Measurements from ENCODE around the gene NR2E1.
A peak's percentile ranks its signal among the peaks of the same experiment; 100 is the strongest.

NR2E1 gene

DNA sequence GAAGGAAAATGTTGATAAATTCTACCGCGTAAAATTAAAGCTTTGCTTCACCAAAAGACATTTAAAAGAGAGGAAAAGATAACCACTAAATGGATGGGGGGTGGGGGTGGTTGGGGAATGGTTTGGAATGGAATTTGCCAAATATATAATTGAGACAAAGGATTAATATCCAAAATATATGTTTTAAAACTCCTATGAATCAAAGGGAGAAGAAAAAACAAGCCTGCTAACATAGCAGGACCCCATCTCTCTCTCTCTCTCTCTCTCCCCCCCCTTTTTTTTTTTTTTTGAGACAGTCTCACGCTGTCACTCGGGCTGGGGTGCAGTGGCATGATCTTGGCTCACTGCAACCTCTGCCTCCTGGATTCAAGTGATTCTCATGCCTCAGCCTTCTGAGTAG is 13.4 kb upstream of the NR2E1 start:
- no peak for DNase-seq (ENCODE audit: low read depth, low spot score)
- H3K27ac ChIP-seq: no peak overlapping the region

DNA sequence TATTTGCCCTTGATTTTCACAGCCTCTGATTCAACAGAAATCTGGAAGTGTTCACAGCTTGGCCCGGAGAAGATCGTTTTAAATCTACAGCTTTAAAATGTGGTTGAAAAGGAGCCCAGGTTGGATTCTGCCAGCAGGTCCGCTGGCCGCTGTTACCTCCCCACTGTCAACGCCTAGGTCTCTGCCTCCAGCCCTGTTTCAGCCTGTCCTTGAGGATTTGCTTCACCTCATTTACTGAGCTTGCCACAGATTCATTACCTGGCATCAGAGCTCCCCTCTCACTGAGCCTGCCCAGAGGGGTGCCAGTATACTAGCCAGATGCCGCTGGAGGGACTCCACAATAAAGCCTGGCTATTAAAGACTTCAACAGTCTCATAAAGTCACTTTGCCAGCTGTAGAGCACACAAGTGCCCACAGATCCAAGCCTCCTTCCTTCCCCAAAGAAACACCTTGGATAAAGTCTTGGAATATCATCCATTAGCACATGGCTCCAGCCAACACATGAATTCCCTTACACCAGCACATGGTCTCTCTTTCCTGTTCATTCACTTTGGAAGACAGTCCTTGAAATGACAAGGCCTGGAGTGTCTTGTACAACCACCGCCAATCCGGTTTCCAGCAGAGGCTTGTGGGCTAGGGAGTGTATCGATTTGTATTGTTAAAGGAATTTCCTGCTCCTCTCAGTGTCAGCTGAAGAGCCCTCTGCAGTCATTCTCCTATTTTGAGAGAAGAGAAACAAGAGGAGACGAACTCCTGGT is 9.5 kb upstream of the NR2E1 start:
- no peak overlapping the region for H3K27ac ChIP-seq
- no peak for DNase-seq (ENCODE audit: low read depth, low spot score)

DNA sequence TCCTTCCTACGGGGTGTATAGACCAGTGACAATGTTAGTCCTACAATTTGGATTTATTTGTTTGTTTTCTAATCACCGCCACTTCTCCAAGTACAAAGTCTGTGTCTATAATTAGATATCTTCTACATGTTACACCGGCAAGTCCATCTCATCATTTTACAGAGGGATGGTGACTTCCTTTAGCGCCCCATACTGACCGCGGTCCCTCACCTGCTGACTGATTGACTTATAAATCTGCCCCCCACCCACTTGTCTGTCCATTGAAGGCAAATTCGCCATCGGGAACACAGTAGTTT is 8.9 kb upstream of the NR2E1 start:
- DNase-seq (ENCODE audit: low read depth, low spot score): no peak
- H3K27ac ChIP-seq: no peak overlapping the region

DNA sequence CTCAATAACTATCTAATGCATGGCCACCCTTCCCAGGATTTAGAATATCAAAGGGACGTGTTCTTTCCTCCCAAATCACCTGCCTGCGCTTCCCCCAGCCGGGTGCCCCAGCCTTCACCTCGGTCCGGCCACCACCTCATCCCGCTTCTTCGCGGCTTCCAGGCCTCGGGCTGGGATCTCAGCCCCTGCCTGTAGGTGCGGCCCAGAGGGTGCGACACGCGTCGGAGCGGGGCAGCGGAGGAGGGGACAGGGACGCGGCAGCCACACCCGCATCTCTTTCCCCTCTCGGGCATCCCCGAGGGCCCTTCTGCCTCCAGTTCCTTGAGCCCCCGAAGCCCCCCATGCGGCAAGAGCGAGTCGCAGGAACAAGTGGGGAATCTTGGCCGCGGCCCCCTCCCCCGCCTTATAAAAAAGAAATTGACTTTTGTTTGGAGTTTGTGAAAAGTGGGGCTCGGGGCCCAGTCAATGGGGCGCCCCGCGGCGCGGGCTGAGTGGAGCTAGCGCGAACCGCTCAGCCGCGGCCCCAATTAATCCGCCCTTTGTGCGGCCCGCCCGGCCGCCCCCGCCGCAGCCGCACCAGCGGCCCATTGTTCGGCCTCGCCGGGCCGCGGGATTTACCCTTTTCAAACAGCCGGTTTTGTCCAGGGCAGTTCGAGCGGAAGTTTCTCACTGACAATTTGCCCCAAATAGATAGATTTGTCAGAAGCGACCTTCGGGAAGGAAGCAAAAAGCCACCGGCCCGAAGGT is 8.4 kb upstream of the NR2E1 start:
- DNase-seq (ENCODE audit: low read depth, low spot score): no peak
- H3K27ac ChIP-seq: no peak overlapping the region

DNA sequence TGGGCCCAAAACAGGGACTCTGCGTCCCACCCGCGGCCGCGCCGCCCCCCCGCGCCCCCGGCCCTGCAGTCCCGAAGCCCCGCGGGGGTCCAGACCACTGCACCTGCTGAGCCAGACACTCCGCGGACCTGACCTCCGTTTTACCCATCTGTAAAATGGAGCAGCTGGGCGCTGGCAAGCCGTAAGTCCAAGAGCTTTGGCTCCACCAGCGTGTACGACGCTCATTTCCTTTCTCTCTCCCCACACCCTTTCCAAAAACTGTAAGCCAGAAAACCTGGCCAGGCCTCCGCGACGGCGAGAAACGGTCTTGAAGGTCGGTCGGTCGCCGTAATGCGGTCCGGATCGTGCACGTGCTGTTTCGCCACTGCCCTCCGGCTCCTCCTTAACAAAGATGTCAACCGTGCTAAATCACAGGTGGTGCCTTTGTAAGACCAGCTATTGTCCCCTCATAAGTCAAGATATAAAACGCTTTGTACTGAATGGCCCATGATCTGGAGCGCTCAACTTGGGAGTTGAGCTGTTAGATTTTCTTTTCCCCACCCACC is 7.8 kb upstream of the NR2E1 start:
- H3K27ac ChIP-seq: no peak overlapping the region
- DNase-seq (ENCODE audit: low read depth, low spot score): no peak

DNA sequence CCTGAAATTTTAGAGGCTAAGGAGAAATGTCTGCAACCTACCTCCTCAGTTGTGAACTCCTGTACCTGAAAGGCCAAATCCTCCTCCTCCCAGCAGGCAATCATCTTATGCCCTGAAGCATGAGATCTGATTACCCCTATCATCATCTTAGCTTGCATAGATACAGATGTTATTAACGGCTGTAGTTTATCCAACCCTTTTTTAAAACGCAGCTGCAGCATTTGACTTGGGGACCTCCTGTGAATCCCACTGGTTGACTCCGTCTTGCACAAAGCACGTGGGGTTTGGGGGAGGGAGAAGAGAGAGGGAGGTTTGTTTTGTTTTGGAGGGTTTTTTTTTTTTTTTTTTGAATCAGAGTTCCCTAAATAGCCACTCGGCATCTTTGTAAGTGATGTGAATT is 5.8 kb upstream of the NR2E1 start:
- no peak for DNase-seq (ENCODE audit: low read depth, low spot score)
- no peak overlapping the region for H3K27ac ChIP-seq

DNA sequence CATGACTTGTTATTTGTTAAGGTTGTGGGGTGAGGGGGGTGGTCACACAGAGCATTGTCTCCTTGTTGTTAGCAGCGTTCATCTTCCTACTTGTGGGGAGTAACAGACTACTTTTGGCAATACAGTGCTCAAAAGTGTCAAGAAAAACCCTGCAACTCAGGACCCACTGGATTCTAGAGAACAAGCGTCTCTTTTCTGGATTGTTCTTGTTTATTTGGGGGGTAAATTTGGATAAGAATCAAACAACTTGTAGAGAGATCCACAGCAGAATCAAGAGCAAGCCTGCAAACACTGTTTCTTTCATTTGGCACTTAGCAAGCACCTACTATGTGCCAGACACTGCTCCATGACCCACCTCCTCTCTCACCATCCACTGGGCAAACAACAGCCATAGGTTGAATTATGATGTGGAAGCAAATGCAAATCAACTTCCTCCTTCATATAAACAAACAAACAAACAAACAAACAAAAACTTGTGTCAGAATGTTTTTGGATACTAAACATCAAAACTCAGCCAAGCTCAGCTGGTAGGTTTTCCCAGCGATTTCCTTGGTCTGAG is 4.0 kb upstream of the NR2E1 start:
- DNase-seq (ENCODE audit: low read depth, low spot score): no peak
- H3K27ac ChIP-seq: no peak overlapping the region

DNA sequence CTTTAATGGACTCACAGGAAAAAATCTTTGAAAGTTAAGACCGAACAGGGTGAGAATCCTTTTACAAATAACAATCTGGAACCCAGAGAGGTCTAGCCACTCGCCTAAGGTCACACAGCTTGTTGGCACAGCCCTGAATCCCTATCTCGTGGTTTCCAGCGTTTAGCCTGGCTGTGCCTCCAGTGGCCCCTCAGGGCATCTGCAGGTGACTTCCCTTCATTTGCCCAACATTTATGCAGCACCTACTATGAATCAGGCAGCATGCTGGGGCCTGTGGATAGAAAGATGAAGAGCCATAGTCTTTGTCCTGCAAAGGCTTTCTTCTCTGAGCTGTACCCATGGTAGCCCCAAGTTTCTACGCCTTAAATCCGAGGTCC is 2.6 kb upstream of the NR2E1 start:
- DNase-seq (ENCODE audit: low read depth, low spot score): peak; percentile 34
- no peak overlapping the region for H3K27ac ChIP-seq

DNA sequence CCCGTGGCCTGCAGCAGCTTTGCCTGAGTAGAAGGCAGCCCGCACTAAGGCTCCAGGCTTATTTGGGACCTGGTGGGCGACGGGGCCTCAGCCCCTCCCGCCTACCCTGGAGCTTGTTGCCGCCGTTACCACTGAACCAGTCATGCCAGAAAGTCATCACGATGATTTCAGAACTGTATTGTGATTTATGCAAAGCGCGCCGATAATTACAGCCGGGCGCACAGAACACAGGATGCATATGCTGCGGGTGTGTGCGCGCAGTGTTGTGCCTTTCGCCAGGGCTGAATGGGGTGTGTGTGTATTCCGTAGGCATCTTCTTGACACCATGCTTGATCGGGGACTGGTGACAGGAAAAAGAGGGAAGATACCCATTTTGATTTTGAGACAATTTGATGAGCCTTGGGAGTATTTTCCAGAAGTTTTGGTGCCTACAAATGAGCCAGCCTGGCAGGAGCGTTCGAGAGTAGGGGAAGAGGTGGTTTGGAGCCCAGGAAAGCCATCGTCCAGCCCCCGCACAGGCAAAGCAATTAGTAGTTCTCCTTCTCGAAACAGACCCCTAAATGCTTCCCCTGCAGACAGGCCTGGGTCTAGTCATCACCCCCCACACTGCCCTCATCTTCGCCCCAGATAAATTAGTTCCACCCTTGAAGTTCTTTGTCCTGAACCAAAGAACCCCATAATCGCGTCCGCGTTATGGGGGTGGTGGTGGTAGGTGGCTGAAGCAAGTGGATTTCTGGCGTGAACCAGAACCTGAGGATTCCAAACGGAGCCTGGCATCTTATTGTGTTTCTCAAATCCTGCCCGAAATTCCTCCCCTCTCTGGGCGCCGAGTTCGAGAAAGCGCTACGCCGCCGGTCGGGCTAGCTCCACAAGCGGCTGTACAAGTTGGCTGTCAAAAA is 1.9 kb upstream of the NR2E1 start:
- DNase-seq (ENCODE audit: low read depth, low spot score): peak; percentile 5

DNA sequence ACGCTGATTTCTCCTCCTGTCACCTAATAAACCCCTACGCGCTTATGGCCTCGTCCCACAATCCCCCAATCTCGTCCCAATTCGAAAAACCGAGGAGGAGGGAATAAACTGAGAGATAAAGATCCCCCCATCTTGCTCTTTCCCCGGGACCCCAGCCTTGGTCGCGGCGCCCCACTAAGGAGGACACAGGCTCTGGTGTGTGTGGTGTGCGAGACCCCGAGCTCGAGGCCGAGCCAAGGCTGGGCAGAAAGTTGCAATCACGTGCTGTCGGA is 1.3 kb upstream of the NR2E1 start:
- no peak overlapping the region for H3K27ac ChIP-seq
- no peak for DNase-seq (ENCODE audit: low read depth, low spot score)

More for the DNA sequence above, 1.9 kb upstream of the NR2E1 start:
- no peak overlapping the region for H3K27ac ChIP-seq

DNA sequence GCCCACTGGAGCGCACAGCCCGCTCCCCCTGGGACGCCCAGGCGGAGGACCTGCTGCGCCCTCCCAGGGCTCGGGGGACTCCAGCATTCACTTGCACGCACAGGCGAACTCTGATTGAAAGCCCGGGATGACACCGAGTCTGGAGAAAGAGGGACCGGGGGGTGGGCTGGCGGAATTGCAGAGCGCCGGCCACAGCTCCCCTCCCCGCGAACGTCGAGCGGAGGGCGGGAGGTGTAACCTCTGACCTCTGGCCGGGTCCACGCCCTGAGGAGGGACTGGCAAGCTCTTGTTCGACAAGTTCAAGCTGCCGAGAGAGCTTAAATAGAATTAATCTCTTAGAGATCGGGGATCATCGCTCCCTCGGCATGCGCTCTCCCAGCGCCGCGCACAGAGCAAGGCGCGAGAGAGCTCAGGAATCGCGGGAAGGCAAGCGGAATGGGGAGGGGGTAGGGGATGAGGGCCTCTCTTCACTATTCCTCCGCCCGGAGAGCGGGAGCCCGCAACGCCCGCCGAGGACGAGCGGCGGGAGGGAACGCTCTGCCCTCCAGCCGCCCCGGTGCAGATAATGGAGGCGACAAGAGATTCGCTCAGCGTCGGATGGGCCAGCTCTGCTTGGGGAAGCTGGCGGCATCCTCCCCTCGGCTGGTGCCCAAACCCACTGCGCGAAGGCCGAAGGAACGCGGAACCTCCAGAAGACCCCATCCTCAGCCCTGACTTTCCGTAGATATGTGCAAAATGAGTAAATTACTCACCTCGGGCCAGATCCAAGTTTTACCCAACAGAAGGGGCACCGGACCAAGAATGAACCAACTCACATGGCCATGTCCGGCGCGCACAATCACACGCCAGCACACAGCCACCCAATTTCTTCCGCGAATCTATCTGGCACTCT is 761 bp upstream of the NR2E1 start:
- no peak overlapping the region for H3K27ac ChIP-seq
- DNase-seq (ENCODE audit: low read depth, low spot score): no peak

DNA sequence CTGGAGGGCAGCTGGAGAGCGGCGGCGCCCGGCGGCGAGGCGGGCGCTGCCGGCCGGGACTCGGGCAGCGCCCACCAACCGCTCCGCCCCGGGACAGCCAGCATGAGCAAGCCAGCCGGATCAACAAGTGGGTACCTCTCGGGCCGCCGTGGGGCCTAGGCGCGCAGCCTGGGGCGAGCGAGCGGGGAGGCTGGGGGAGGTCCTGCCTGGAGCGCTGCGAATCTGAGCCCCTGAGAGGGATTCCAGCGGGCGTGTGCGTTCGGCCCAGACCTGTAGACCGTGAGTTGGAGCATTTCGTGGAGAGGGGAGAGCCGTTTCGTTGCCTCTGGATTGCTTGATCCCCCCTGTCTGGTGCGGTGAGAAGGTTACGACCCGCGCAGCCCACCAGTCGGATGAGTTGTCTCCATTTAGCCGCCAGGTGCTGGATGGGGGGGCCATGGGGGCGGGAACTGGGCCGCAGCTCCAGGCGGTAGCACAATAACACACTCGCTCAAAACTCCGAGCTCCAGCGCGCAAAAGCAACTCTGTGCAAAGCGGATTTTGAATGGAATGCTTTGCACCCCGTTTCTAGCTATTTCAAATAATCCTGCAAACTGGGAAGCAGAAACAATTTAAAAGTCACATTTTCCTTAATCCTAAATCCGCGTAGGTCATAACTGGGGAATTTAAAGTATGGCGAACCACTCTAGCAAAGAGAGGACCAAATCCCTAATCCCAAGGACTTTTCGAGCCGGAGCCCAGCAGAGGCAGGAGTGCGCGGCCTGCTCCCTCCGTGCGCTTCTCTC is 1.0 kb downstream of the NR2E1 start:
- DNase-seq (ENCODE audit: low read depth, low spot score): no peak
- H3K27ac ChIP-seq: no peak overlapping the region

DNA sequence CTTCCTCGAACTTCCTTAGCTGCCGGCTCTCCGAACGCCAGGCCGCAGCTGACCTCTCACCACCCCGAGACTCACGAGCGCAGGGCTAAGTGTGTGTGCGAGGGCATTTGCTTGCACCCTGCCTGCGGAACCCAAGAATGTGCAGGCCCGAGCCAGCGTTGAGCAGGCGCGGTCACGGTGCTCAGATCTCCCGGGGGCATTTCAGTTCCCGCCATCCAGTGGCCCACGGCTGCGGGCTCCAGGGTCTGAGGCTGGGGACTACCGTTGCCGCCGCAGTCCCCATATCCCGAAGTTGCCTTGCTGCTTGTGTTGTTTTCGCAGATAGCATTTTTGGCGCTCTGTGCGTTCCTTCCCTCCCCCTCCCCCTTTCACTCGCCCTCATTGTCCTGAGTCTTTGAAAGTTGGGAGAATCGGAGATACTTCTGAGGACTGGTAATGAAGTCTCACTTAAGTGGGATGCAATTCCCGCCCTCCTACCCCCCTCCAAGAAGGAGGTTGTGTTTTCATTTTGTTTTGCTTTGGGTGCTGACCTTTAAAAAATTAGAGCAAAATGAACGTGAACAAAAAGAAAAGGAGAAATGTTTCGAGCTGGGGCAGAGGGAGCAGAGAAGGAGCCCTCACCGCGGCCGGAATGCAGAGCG is 1.7 kb downstream of the NR2E1 start:
- no peak for DNase-seq (ENCODE audit: low read depth, low spot score)
- H3K27ac ChIP-seq: no peak overlapping the region

DNA sequence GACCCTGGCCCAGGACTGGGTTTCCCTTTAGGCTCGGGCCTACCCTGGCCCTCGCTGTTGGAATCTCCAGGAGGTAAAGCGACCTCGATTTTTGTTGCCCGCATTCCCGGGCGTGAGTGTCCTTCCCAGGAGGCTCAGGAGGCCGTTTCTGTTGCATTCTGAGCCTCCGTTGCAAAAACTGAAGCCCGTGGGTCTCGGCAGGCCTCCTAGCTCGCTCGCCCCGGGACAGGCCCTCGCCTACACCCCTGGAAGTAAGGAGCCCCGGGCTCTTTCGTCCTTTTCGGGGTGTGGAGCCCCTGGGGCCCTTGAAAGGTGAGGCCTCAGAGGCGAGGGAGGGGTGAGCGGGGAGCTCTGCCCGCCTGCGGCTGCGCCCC is 2.3 kb downstream of the NR2E1 start:
- no peak overlapping the region for H3K27ac ChIP-seq
- DNase-seq (ENCODE audit: low read depth, low spot score): no peak

DNA sequence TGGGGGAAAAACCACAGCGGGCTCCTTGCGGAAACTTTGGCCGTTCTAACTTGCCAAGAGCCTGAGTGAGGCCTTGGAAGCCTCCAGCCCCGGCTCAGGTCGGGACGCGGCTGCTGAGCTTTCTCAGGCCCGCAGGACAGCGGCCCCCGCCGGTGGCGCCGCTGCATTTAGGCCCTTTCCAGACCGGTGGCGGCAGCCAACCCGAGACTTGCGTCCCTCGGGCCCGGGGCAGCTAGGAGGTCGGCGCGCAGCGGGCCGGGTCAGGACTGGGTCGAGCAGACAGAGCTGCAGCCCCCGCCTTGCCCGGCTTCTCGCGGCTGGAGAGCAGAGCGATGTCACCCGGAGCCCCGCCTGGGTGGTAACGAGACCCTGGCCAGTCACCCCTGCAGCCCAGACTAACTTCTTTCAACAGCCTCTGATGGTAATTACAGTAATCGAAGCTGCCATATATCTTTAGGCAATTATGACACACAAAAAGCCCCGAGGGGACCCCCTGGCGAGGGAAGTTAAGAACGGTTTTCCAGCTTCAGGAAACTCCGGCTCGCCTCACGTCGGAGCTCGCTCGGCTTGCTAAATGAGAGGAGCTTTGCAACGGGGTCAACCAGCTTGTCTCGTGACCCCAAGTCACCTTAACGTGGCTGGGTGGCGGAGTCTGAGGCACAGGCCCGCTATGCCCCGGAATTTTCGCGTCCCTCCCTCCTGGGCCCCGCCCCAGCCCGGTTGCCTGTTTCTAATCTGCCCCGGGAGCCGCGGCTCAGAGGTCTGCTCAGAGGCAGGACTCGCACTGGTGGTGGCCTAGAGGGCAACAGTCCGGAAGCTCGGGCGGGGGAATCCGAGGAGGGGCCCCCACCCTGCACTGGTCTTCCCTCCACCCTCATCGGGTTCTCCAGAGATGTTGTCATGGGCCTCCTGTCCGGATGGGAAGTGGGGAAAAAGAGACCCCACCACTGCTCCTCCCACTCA is 3.0 kb downstream of the NR2E1 start:
- no peak overlapping the region for H3K27ac ChIP-seq
- DNase-seq (ENCODE audit: low read depth, low spot score): no peak

DNA sequence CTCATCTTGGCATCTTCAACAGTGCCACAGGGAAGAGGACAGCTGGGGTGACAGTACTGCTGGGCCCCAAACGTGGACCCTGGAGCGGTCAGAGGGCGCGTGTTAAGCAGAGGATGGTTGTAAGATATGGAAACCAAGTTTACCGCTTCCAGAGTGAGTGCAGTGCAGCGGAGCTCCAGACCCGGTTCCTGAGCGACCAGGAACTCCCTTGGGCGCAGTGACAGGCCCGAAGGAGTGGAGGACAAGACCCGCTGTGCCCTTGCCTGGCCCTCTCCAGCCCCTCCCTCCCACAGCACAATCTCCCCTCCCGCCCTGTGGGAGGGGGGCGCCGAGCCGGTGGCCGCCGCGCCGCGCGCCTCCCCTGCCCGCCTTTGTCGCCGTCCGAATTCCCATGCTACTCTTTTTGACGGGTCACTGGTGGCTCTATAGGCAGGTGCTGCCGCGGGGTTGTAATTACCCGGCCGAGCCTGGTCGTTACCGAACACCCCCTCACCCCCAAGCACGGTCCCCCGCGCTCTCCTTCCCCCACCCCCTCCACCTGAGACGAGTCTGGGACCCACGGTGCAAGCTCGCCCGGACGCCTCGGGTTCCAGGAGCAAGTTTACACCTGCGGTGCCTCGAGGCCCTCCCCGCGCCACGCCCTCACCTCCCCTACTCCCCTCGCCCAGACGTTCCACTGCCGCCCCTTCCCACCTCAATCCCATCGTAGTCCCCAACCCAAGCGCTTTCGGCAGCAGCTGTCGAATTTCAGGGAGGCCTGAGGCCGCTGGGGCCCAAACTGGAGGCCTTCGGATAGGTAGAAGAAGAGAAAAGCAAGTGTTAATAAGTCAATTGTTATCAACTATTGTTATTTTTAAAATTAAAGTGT is 3.9 kb downstream of the NR2E1 start:
- DNase-seq (ENCODE audit: low read depth, low spot score): no peak
- no peak overlapping the region for H3K27ac ChIP-seq
